HG03139 (cell line): ENCODE measurements around the gene OR2D2.
"Not testable (repeated sequence)": the region's sequence is repeated elsewhere in the genome, so short reads cannot be mapped to it uniquely, and the experiment has no call there.

Source experiments
- ATAC-seq: cut with Tn5 transposase; IDR thresholded peaks from one replicate; pipeline ENCODE4 v1.9.1; 2021; ENCODE audit not compliant: unreplicated experiment

OR2D2 gene

DNA sequence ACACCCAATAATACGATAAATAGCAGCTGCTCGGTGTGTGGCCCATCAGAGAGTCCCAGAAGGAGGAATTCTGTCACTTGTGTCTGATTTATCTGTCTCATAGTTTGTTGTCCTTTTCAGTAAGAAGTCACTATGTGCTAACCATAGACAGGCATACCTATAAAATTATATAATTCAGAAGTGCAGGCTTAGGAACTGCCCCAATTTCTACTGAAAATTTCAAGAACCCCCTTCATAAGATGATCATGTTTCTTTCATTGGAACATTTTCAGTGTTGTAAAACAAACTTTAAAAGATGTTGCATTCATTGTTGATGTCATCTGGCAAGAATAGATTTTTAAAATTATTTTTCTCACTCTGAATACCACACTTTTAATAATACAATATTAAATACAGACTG lies at the start of gene OR2D2:
OR2D2 (minus strand) TSS at position 101 of the 400 bp plus-strand sequence; CDS start at position 101, 0 bp downstream.
- no peak for ATAC-seq

GRCh38 chr11:6941970-6942369 lies 49.7 kb upstream of the OR2D2 start:
- no peak for ATAC-seq

DNA sequence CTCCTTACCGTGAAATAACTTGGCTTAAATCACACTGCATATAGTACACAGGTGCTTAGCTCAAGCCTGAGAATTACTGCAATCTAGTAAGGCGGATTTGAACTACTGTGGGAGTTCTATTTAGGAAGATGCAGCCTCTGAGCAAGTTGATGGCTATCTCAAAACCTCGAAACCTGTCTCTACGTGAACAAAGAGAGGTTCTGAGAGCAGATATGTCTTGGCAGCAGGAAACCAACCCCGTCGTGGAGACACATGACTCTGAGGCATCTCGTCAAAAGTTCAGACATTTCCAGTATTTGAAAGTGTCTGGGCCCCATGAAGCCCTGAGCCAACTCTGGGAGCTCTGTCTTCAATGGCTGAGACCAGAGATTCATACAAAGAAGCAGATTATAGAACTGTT lies 39.8 kb upstream of the OR2D2 start:
- ATAC-seq, result no peak

GRCh38 chr11:6931146-6931713 lies 38.9 kb upstream of the OR2D2 start:
- no peak for ATAC-seq

- no peak for ATAC-seq
Measured at GRCh38 chr11:6928916-6929315, 36.6 kb upstream of the OR2D2 start.

- ATAC-seq, result peak; percentile 69
Measured at GRCh38 chr11:6927030-6927617, 34.8 kb upstream of the OR2D2 start.

DNA sequence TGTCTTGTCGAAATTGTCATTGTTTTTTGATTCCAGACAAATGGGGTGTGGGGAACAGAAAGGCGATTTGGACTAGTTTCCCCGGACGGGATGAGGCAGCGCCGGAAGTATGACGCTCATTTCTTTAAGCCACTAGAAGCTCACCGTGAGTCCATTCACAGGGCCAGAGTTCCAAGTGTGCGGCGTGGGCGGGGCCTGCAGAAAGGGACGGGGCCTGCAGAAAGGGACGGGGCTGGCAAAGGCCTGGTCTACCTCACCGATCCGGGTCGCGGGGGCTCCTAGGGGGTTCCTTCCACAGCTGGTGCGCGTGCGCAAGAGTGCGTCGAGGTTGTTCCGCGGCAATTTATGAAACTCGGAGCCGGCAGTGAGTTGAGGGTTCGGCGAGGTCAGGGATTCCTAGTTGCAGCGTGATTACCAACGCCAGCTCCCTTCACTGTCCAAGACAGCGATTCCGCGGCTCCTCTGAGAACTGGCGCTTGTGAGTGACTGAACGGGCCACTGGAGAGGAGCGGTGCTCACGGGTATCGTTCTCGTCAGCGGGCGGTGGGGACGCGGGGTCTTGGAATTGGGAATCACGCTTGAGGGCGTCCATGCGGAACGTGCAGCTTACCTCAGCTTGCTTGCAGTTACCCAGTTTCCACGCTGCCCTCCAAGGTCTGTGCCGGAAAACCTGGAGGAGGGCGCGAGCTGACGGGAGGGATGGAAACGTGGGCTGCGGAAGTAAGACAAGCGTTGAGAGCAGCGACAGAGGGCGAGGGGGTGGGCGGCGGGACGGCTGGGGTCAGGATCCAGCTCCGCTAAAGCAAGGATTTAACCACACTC lies 34.1 kb upstream of the OR2D2 start, which contains the start of gene ZNF215:
ZNF215 (plus strand) TSS at position 219 of the 822 bp plus-strand sequence. CDS start 5,847 bp downstream, outside the sequence.
- peak; percentile 55 for ATAC-seq

DNA sequence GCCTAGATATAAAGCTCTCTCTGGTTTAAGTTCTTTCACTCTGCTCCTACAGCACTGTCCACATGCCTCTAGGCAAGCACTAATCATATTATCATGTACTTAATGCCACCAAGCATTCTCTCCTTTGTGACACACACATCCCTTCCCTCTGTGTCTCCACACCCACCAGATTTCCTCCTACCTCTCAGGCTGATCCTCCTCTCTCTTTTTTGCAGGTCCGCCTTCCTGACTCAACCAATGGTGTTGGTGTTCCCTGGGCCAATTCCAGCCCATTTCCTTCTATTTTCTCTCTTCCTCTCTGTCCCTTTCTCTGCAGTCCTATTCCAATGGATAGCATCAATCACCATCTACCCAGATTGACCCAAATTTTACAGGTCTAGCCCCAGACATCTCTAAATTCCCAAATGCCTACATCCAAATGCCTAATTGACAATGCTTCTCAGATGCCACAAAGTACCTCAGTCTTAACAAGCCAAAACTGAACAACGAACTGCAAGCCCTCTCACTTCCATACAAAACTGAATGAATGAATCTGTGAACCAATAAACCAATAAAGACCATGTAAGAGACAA lies 33.4 kb upstream of the OR2D2 start:
- peak; percentile 6 for ATAC-seq

DNA sequence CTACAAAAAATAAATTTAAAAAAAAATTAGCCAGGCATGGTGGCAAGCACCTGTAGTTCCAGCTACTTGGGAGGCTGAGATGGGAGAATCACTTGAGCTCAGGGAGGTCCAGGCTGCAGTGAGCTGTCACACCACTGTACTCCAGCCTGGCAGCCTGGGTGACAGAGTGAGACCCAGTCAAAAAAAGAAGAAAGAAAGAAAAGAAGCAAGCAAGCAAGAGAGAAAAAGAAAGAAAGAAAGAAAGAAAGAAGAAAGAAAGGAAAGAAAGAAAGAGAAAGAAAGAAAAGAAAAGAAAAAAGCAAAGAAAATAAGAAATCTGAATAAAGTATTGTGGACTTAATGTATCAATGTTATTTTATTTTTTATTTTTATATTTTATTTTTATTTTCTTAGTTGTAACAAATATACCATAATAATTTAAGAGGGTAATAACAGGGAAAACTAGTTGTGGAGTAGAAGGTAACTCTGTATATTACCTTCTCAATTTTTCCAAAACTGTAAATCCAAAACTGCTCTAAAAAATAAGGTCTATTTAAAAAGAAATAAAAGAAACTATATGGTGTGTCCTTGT lies 32.8 kb upstream of the OR2D2 start:
- ATAC-seq, result no peak

GRCh38 chr11:6920702-6921101 lies 28.4 kb upstream of the OR2D2 start, which contains the start of gene OR2D3:
OR2D3 (plus strand) TSS chr11:6921002; CDS start chr11:6921002, 0 bp downstream.
- ATAC-seq, result no peak

DNA sequence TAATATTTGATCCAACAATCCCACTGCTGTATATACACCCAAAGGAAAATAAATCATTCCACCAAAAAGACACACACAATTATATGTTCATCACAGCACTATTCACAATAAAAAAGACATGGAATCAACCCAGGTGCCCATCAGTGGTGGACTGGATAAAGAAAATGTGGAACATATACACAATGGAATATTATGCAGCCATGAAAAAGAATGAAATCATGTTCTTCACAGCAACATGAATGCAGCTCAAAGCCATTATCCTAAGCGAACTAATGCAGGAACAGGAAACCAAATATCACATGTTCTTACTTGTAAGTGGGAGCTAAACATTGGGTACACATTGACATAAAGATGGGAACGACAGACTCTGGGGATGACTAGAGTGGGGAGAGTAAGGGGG lies 27.4 kb upstream of the OR2D2 start:
- ATAC-seq, result no peak

GRCh38 chr11:6911948-6912347 lies 19.6 kb upstream of the OR2D2 start:
- no peak for ATAC-seq

DNA sequence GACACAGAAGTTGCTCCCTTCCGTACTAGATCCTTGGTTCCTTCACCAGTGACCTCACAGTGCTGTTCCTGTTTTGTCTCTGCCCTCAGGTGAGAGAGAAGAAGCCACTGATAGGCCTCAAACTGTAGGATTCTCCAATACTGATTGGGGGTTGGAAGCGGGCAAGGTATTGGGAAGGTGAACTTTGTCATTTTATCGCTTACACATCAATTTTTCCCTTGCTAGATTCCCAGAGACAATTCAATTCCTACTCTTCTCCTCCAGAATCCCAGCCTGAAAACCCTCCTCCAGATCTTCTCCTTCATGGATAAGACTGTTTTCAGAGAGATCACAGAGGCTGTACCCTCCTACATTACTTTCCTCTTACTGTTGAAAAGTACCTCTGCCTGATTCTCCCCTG lies 19.1 kb upstream of the OR2D2 start:
- no peak for ATAC-seq

- ATAC-seq, result not testable (repeated sequence)
Measured at GRCh38 chr11:6904804-6905203, 12.5 kb upstream of the OR2D2 start.

- ATAC-seq, result no peak
Measured at GRCh38 chr11:6900327-6900999, 8.2 kb upstream of the OR2D2 start.

DNA sequence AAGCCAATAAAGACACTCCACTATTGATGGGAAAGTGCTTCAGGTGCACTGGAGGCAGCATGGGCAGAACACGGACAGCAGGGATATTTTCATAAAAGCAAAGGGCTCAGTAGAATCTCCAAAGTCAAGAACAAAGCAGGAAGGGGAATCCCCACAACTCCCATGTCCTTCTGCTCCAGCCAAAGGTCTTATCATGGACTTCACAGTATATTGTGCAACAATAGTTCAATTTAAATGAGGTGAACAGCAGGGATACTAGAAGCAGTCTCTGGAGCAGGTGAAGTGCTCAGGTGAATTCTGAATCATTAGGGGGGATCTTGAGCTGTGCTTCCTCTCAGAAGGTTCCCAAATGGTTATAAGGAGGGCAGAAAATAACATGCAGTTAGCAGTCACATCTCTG lies 6.6 kb upstream of the OR2D2 start:
- no peak for ATAC-seq

DNA sequence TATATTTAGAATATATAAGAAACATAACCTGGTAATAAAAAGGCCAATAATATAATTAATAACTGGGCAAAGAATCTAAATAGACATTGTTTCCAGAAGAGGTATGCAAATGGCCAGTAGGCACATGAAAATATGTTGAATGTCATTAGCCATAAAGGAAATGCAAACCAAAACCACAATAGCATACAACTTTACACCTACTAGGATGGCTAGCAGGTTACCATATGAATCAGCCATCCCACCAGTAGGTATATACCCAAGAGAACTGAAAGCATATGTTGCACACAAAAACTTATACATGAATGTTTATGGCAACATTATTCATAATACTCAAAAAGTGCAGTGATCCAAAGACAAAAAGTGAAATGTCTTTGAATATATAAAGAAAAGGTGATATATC lies 2.7 kb upstream of the OR2D2 start:
- ATAC-seq, result no peak

GRCh38 chr11:6894097-6894496 lies 1.8 kb upstream of the OR2D2 start:
- no peak for ATAC-seq

- ATAC-seq, result no peak
Measured at GRCh38 chr11:6889835-6890234, 2.5 kb downstream of the OR2D2 start.

- ATAC-seq, result no peak
Measured at GRCh38 chr11:6888830-6889229, 3.5 kb downstream of the OR2D2 start.

DNA sequence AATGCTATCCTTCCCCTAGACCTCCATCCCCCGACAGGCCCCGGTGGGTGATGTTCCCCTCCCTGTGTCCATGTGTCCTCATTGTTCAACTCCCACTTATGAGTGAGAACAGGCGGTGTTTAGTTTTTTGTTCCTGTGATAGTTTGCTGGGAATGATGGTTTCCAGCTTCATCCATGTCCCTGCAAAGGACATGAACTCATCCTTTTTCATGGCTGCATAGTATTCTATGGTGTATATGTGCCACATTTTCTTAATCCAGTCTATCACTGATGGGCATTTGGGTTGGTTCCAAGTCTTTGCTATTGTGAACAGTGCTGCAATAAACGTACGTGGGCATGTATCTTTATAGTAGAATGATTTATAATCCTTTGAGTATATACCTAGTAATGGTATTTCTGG lies 4.6 kb downstream of the OR2D2 start:
- ATAC-seq, result not testable (repeated sequence)
